Ascending aorta (tissue), 2 donors: ENCODE data around the gene RSPO1. TPM values are rescaled to one million over a fixed set of nuclear protein-coding genes. Genes with fewer than 3 reads are reported as not detected.

Source experiments
- DNase-seq, 2 donors: peaks; one replicate each; pipeline ENCODE4 v3.0.0-alpha.2; 2019; ENCODE audit warnings: low spot score in 2 of 2
- H3K27ac ChIP-seq, 2 donors: fragments of 200-600 bp; sonication (generic); one replicate each; pipeline ENCODE4 v1.5.1; 2016 to 2017; ENCODE audit warnings: mild to moderate bottlenecking in 1 of 2
- H3K27me3 ChIP-seq: fragments of 200-600 bp; sonication (generic); one replicate; pipeline ENCODE4 v1.5.1; 2017
- H3K36me3 ChIP-seq, 2 donors: fragments of 200-600 bp; sonication (generic); one replicate each; pipeline ENCODE4 v1.5.1; 2016
- H3K4me1 ChIP-seq, 2 donors: fragments of 200-600 bp; sonication (generic); one replicate each; pipeline ENCODE4 v1.5.1; 2016 to 2017; ENCODE audit warnings: mild to moderate bottlenecking in 1 of 2
- H3K4me3 ChIP-seq, 2 donors: fragments of 200-600 bp; sonication (generic); one replicate each; pipeline ENCODE4 v1.5.1; 2016 to 2017; ENCODE audit warnings: mild to moderate bottlenecking in 1 of 2
- H3K9me3 ChIP-seq, 2 donors: fragments of 200-600 bp; sonication (generic); one replicate each; pipeline ENCODE4 v1.5.1; 2016
- CTCF ChIP-seq, 3 experiments: fragments of 200-600 bp in 2 of 3; fragments of 450-650 bp in 1 of 3; sonication (generic) in 2 of 3; IDR thresholded peaks; one replicate each; pipeline ENCODE4 v1.5.1; 2016 to 2019; ENCODE audit warnings: antibody characterized with exemption in 3 of 3, mild to moderate bottlenecking in 1 of 3, moderate library complexity in 1 of 3
- intact Hi-C: fragments of 100-400 bp; cut with DNase I; formaldehyde crosslinking; loops from one replicate; pipeline ENCODE4 v1.15.1; 2023
- total RNA-seq: library from RNA; depleted of rRNA; stranded (reverse); fragments of >200 nt; gene quantifications from one replicate; pipeline ENCODE4 v1.1.0, GENCODE V29; 2016

RSPO1 gene
- total RNA-seq, 1 donor from 2014 or later: not detected

- Histone ChIP-seq H3K27ac (no peak overlapping the region), H3K9me3 (no peaks in the 10 kb centered on the region), H3K36me3 (no peaks in the 10 kb centered on the region), H3K4me3 (no peak overlapping the region), H3K4me1 (peaks cover 0 to 8% of the 10 kb centered on the region in 2 donors), H3K27me3 (peaks cover 12% of the 10 kb centered on the region)
- TF ChIP-seq CTCF (IDR thresholded peaks at IDR 0.05): no peak
- intact Hi-C loops: loop anchor here (5.0 kb wide), 1 partner anchor 38 kb away; no protein-coding TSS in a partner anchor
- no peak for DNase-seq
Measured at GRCh38 chr1:37633938-37634243, 801 bp downstream of the RSPO1 start.

GRCh38 chr1:37633040-37633937, 1.4 kb downstream of the RSPO1 start:
- Histone ChIP-seq H3K27me3 (peaks cover 12% of the 10 kb centered on the region), H3K4me3 (no peak overlapping the region), H3K36me3 (no peaks in the 10 kb centered on the region)

GRCh38 chr1:37631036-37631435, 3.7 kb downstream of the RSPO1 start:
- no peak for DNase-seq
- Histone ChIP-seq H3K27ac (no peak overlapping the region), H3K36me3 (no peaks in the 10 kb centered on the region), H3K4me1 (peaks cover 0 to 8% of the 10 kb centered on the region in 2 donors), H3K9me3 (no peaks in the 10 kb centered on the region), H3K4me3 (no peak overlapping the region), H3K27me3 (peaks cover 12% of the 10 kb centered on the region)
- TF ChIP-seq CTCF (IDR thresholded peaks at IDR 0.05): no peak
- intact Hi-C loops: loop anchor here (5.0 kb wide), 1 partner anchor 41 kb away; no protein-coding TSS in a partner anchor

More at GRCh38 chr1:37633040-37633937, 1.4 kb downstream of the RSPO1 start:
- no peak for DNase-seq
- TF ChIP-seq CTCF (IDR thresholded peaks at IDR 0.05): no peak
- Histone ChIP-seq H3K4me1 (peaks cover 0 to 8% of the 10 kb centered on the region in 2 donors), H3K27ac (no peak overlapping the region), H3K9me3 (no peaks in the 10 kb centered on the region)
- intact Hi-C loops: loop anchor here (5.0 kb wide), 1 partner anchor 39 kb away; no protein-coding TSS in a partner anchor

DNA sequence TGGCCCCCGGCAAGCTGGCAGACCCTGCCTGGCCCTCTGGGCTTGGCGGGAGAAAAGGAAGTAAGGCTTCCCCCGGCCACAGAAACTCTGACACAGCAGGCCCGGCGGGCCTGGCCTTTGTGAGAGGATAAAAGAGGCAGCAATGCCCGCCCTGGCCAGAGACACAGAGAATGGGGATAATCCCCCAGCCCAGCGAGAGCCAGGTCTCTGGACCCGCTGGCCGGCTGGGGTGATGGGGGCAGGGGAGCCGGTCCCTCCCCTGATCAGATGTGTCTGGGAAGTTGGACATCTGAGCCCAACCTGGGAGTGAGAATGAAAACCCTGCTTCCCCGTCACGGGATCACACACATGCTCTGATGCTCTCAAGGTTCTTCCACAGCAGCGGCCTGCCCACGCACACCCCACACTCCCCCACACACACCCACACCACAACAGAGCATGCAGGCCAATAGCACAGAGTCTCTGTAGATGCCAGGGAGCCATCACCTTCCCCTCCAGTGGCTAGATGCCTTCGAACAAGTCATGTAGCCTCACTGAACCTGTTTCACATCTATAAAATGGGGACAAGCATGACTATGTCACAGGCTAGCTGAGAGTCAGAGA, 4.2 kb downstream of the RSPO1 start:
- H3K36me3 ChIP-seq: no peaks in the 10 kb centered on the region
- DNase-seq: no peak
- intact Hi-C loops: loop anchor here (5.0 kb wide), 1 partner anchor 42 kb away; no protein-coding TSS in a partner anchor
- TF ChIP-seq CTCF (IDR thresholded peaks at IDR 0.05): no peak
- H3K9me3 ChIP-seq: no peaks in the 10 kb centered on the region
- peaks cover 0 to 8% of the 10 kb centered on the region in 2 donors for H3K4me1 ChIP-seq
- H3K27me3 ChIP-seq: peaks cover 12% of the 10 kb centered on the region
- H3K4me3 ChIP-seq: no peak overlapping the region
- no peak overlapping the region for H3K27ac ChIP-seq

GRCh38 chr1:37629726-37630425, 4.8 kb downstream of the RSPO1 start:
- Histone ChIP-seq H3K27ac (no peak overlapping the region), H3K4me1 (peaks cover 0 to 6% of the 10 kb centered on the region in 2 donors), H3K36me3 (no peaks in the 10 kb centered on the region), H3K27me3 (peaks cover 12% of the 10 kb centered on the region), H3K9me3 (no peaks in the 10 kb centered on the region), H3K4me3 (no peak overlapping the region)
- no peak for DNase-seq
- intact Hi-C loops: loop anchor here (5.0 kb wide), 1 partner anchor 42 kb away; no protein-coding TSS in a partner anchor
- TF ChIP-seq CTCF (IDR thresholded peaks at IDR 0.05): no peak
